PC-9 (cell line): Measurements from ENCODE around the gene LRIF1.

Experiments used
- EZH2 ChIP-seq: fragments of 200-600 bp; sonication (generic); IDR thresholded peaks from 2 replicates; pipeline ENCODE4 v1.8.0; 2017; ENCODE audit warnings: antibody characterized with exemption, low read depth
- TF ChIP-seq, protein P1 (sequence below): fragments of 200-600 bp; sonication (generic); conservative IDR thresholded peaks from 2 replicates; pipeline ENCODE4 v1.6.1; 2017; ENCODE audit warnings: mixed run types, antibody characterized with exemption, mild to moderate bottlenecking, moderate library complexity

DNA sequence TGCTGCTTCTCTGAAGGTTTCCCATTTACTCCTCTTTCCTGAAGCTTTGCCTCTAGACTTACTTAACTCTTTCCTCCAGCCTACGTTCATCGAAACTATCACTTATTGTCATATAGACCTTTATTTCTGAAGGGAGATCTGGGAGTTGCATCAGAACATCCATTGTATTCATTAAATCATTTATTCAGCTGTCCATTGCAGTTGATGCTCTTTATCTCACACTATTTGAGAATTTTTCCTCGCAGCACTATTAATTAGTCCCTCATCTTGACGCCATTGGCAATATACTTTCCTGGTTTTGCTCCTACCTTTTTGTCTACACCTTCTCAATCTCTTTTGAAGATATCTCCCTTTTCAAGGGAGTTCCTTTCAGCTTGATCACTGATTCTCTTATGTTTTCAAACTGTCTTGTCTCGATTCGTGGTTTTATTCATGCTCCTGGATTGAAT lies 757 bp upstream of the LRIF1 start:
- TF ChIP-seq, protein P1, sequence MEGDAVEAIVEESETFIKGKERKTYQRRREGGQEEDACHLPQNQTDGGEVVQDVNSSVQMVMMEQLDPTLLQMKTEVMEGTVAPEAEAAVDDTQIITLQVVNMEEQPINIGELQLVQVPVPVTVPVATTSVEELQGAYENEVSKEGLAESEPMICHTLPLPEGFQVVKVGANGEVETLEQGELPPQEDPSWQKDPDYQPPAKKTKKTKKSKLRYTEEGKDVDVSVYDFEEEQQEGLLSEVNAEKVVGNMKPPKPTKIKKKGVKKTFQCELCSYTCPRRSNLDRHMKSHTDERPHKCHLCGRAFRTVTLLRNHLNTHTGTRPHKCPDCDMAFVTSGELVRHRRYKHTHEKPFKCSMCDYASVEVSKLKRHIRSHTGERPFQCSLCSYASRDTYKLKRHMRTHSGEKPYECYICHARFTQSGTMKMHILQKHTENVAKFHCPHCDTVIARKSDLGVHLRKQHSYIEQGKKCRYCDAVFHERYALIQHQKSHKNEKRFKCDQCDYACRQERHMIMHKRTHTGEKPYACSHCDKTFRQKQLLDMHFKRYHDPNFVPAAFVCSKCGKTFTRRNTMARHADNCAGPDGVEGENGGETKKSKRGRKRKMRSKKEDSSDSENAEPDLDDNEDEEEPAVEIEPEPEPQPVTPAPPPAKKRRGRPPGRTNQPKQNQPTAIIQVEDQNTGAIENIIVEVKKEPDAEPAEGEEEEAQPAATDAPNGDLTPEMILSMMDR, result no peak
- no peak for TF ChIP-seq EZH2
